Measurements from ENCODE around the gene CMTM6.

DNA sequence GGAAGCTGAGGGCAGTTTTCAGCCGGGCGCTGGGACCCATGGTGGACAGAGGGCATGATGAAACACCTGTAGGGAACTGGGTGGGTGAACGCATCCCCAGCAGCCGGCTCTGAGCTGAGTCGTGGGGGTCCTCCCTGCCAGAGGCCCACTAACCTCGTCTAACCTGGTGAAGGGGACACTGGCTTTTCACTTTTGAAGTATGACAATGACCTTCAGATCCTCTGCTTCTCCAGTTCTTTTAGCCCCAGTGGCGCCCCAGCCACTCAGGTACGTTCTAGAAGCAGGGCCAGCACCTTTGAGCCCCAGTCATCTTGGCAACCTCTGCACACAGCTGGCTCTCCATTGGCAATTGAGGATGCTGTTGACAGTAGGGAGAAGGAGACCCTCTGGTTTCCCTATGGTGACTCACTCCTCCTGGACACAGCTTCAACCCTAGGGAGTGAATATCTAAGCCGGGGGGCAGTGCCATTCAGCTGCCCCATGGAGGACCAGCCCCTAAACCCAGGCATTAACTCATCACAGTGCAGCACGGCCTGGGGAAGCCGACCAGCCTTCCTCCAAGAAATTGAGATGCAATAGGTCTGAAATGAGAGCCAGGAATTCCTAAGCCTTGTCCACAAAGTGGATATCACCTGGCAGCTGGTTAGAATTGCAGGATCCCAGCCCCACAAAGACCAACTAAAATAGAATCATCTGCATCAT is 46.1 kb downstream of the CMTM6 start:
- TF ChIP-seq FOXM1 (CRISPR knock-in tag; IDR thresholded peaks at IDR 0.05), result no peak
- TF ChIP-seq ZNF577 (CRISPR knock-in tag; IDR thresholded peaks at IDR 0.05; ENCODE audit: borderline replicate concordance, low read depth), result no peak
- TF ChIP-seq ZNF780A (CRISPR knock-in tag; IDR thresholded peaks at IDR 0.05), result no peak
- no peak for TF ChIP-seq HNRNPL (IDR thresholded peaks at IDR 0.05; ENCODE audit: low read depth, low read length)
- no peak for TF ChIP-seq EHMT2 (IDR thresholded peaks at IDR 0.05; ENCODE audit: borderline replicate concordance, low read depth, low read length)
- TF ChIP-seq MYC (CRISPR knock-in tag; IDR thresholded peaks at IDR 0.05; ENCODE audit: borderline replicate concordance), result no peak
- TF ChIP-seq RBM39 (IDR thresholded peaks at IDR 0.05; ENCODE audit: low read depth, low read length, poor library complexity, severe bottlenecking), result no peak
- no peak for TF ChIP-seq FOSL1 (CRISPR knock-in tag; IDR thresholded peaks at IDR 0.05; ENCODE audit: borderline replicate concordance)
- TF ChIP-seq, protein P1, sequence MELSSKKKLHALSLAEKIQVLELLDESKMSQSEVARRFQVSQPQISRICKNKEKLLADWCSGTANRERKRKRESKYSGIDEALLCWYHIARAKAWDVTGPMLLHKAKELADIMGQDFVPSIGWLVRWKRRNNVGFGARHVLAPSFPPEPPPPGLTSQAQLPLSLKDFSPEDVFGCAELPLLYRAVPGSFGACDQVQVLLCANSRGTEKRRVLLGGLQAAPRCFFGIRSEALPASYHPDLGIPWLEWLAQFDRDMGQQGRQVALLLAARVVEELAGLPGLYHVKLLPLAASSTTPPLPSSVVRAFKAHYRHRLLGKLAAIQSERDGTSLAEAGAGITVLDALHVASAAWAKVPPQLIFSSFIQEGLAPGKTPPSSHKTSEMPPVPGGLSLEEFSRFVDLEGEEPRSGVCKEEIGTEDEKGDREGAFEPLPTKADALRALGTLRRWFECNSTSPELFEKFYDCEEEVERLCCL (CRISPR knock-in tag; IDR thresholded peaks at IDR 0.05; ENCODE audit: borderline replicate concordance), result no peak
